ENCODE measurements around the gene EFNB2.

DNA sequence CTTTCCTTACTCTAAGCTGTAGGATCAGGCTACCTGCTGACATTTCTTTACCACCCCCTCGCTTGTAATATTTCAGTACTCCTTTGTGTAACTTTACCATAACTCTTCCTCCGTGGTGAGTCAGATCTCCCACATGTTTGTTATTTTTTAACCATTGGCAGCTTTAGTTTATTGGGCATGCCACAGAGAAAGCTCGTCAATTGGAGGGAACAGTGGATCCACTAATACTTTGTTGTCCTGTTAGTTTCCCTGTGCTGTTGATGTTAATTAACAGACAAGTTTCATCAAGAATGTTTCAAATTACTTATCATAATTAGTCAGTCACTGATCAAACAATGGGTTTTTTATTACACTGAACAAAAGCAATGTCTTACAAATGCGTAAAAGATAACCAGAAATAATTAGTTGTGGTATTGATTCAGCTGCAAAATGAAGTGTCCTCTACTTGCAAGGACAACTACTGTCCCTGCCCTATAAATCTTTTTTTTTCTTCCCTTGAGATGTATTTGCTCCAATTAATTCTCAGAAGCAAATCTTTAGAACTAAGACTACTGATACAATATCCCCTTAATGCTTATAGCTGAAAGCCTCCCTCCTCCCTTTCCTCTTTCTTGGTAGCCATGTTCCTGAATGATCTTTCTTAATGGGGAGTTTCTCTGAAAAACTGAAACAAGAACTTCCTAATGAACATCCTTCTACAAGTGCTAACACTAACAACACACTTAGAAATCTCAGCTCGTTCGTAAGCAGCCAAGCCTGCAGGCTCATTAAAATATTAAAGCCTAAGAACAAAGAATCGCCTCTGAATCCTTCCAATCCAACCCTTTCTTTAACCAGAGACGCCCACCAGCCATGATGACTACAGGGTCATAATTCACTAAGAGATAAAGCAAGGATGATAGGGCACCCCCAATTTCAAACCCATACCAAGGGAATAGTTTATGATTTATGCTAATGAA, 22.2 kb downstream of the EFNB2 start:
- TF ChIP-seq, protein P1, sequence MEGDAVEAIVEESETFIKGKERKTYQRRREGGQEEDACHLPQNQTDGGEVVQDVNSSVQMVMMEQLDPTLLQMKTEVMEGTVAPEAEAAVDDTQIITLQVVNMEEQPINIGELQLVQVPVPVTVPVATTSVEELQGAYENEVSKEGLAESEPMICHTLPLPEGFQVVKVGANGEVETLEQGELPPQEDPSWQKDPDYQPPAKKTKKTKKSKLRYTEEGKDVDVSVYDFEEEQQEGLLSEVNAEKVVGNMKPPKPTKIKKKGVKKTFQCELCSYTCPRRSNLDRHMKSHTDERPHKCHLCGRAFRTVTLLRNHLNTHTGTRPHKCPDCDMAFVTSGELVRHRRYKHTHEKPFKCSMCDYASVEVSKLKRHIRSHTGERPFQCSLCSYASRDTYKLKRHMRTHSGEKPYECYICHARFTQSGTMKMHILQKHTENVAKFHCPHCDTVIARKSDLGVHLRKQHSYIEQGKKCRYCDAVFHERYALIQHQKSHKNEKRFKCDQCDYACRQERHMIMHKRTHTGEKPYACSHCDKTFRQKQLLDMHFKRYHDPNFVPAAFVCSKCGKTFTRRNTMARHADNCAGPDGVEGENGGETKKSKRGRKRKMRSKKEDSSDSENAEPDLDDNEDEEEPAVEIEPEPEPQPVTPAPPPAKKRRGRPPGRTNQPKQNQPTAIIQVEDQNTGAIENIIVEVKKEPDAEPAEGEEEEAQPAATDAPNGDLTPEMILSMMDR (conservative IDR thresholded peaks at IDR 0.05; ENCODE audit: low read depth, low read length), result no peak
- no peak for TF ChIP-seq EZH2phosphoT487 (IDR thresholded peaks at IDR 0.05; ENCODE audit: borderline replicate concordance, low read length)
- no peak for TF ChIP-seq EZH2 (IDR thresholded peaks at IDR 0.05; ENCODE audit: low read length, unreplicated experiment)
